ENCODE data around the gene CDK5. TPM values are rescaled to one million over a fixed set of nuclear protein-coding genes. Genes with fewer than 3 reads are reported as not detected.

CDK5 gene
- polyA plus RNA-seq (ENCODE audit: insufficient read length), result 17.8 TPM
- long read RNA-seq, donor 1, transcript CDK5-204 (12 exons, 1,758 nt), result major isoform, 9 of 10 reads
- long read RNA-seq, donor 1, partial matches to known transcripts, result 0 of 10 reads
- long read RNA-seq, donor 1, other reads (novel, unspliced or antisense), result 0 of 10 reads
- long read RNA-seq, donor 2, transcript CDK5-204 (12 exons, 1,758 nt), result major isoform, 11 of 11 reads
- long read RNA-seq, donor 2, partial matches to known transcripts, result 0 of 11 reads
- long read RNA-seq, donor 2, other reads (novel, unspliced or antisense), result 0 of 11 reads
- long read RNA-seq, donor 3, transcript CDK5-204 (12 exons, 1,758 nt), result major isoform, 7 of 9 reads
- long read RNA-seq, donor 3, partial matches to known transcripts, result 0 of 9 reads
- long read RNA-seq, donor 3, other reads (novel, unspliced or antisense), result 0 of 9 reads
- long read RNA-seq, donor 4, partial matches to known transcripts, result 0 of 1 reads
- long read RNA-seq, donor 4, other reads (novel, unspliced or antisense), result 0 of 1 reads
- long read RNA-seq, donor 5, transcript CDK5-204 (12 exons, 1,758 nt), result major isoform, 21 of 26 reads
- long read RNA-seq, donor 5, partial matches to known transcripts, result 5 of 26 reads
- long read RNA-seq, donor 5, other reads (novel, unspliced or antisense), result 0 of 26 reads
- long read RNA-seq, donor 6, transcript CDK5-204 (12 exons, 1,758 nt), result major isoform, 8 of 8 reads
- long read RNA-seq, donor 6, partial matches to known transcripts, result 0 of 8 reads
- long read RNA-seq, donor 6, other reads (novel, unspliced or antisense), result 0 of 8 reads
- long read RNA-seq, donor 7, transcript CDK5-204 (12 exons, 1,758 nt), result major isoform, 9 of 12 reads
- long read RNA-seq, donor 7, partial matches to known transcripts, result 0 of 12 reads
- long read RNA-seq, donor 7, other reads (novel, unspliced or antisense), result 0 of 12 reads
- long read RNA-seq, donor 8, transcript CDK5-204 (12 exons, 1,758 nt), result major isoform, 5 of 5 reads
- long read RNA-seq, donor 8, partial matches to known transcripts, result 0 of 5 reads
- long read RNA-seq, donor 8, other reads (novel, unspliced or antisense), result 0 of 5 reads

GRCh38 chr7:151057506-151057988 is at the start of gene CDK5:
Gene CDK5, minus strand, starts transcription at chr7:151057897. Its CDS starts 49 bp downstream, at chr7:151057848.
- DNase-seq, result no peak

- no peak for DNase-seq
Observed at GRCh38 chr7:151104411-151105235, 46.9 kb upstream of the CDK5 start.

- DNase-seq, result no peak
Observed at GRCh38 chr7:151103973-151104372, 46.3 kb upstream of the CDK5 start.

GRCh38 chr7:151102991-151103390 is 45.3 kb upstream of the CDK5 start:
- no peak for DNase-seq

- DNase-seq, result no peak
Observed at GRCh38 chr7:151101621-151102396, 44.1 kb upstream of the CDK5 start.

- no peak for DNase-seq
Observed at GRCh38 chr7:151100921-151101320, 43.2 kb upstream of the CDK5 start.

GRCh38 chr7:151099486-151100211 is 42.0 kb upstream of the CDK5 start:
- no peak for DNase-seq

GRCh38 chr7:151095828-151096475 is 38.3 kb upstream of the CDK5 start:
- DNase-seq, result no peak

- DNase-seq, result no peak
Observed at GRCh38 chr7:151095123-151095797, 37.6 kb upstream of the CDK5 start.

- DNase-seq, result no peak
Observed at GRCh38 chr7:151094675-151095074, 37.0 kb upstream of the CDK5 start.

GRCh38 chr7:151093748-151094147 is 36.1 kb upstream of the CDK5 start:
- DNase-seq, result no peak

- no peak for DNase-seq
Observed at GRCh38 chr7:151091988-151092387, 34.3 kb upstream of the CDK5 start.

GRCh38 chr7:151091431-151091830 is 33.7 kb upstream of the CDK5 start:
- DNase-seq, result no peak

- no peak for DNase-seq
Observed at GRCh38 chr7:151091003-151091402, 33.3 kb upstream of the CDK5 start.

- no peak for DNase-seq
Observed at GRCh38 chr7:151089893-151090730, 32.4 kb upstream of the CDK5 start.

GRCh38 chr7:151088856-151089699 is 31.4 kb upstream of the CDK5 start:
- DNase-seq, result no peak
